ENCODE data around the gene MPHOSPH9.

DNA sequence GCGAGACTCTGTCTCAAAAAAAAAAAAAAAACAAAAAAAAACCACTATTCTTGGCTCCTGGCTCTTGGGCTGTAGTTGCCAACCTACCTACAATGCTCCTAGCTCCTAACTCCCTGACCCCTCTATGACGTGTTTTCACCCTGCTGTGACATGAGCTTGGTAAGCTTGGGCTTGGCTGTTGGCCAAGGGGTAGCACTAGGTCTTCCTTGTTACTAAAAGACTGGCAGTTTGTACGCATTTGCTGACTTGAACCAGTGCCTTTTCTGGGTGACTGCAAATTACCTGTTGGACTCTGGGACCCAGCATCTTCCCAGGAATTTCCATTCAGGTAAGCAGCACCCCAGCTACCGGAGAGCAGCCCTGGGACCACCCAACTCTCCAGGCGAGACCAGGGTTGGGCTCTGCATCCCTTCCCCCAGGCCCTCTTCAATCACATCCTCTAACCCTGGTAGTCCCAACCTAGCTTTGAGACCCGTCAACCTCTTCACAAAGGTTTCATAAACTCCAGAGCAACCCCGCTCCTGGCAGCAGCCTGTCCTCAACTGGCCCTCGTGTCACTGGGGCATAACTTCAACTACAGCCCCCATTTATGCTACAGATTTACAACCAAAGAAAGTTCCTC, 30.4 kb upstream of the MPHOSPH9 start:
- TF ChIP-seq, protein P1, sequence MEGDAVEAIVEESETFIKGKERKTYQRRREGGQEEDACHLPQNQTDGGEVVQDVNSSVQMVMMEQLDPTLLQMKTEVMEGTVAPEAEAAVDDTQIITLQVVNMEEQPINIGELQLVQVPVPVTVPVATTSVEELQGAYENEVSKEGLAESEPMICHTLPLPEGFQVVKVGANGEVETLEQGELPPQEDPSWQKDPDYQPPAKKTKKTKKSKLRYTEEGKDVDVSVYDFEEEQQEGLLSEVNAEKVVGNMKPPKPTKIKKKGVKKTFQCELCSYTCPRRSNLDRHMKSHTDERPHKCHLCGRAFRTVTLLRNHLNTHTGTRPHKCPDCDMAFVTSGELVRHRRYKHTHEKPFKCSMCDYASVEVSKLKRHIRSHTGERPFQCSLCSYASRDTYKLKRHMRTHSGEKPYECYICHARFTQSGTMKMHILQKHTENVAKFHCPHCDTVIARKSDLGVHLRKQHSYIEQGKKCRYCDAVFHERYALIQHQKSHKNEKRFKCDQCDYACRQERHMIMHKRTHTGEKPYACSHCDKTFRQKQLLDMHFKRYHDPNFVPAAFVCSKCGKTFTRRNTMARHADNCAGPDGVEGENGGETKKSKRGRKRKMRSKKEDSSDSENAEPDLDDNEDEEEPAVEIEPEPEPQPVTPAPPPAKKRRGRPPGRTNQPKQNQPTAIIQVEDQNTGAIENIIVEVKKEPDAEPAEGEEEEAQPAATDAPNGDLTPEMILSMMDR (IDR thresholded peaks at IDR 0.05; ENCODE audit: low read depth, low read length), result no peak
- TF ChIP-seq EZH2phosphoT487 (IDR thresholded peaks at IDR 0.05; ENCODE audit: low read depth), result no peak
